Uterus (tissue), 4 donors: ENCODE measurements around the gene NLGN2. TPM values are rescaled to one million over a fixed set of nuclear protein-coding genes. Genes with fewer than 3 reads are reported as not detected.

Experiments
- DNase-seq, 2 donors: peaks; one replicate each; pipeline ENCODE4 v3.0.0-alpha.2; 2019 to 2020
- H3K27ac ChIP-seq, 2 donors: fragments of 200-600 bp; sonication (generic); 1 replicate in 1 of 2; 2 replicates in 1 of 2; pipeline ENCODE4 v1.5.1; 2016 to 2018
- H3K27me3 ChIP-seq, 2 donors: fragments of 200-600 bp; sonication (generic); one replicate each; pipeline ENCODE4 v1.5.1; 2018 to 2019; ENCODE audit warnings: control low read depth in 1 of 2
- H3K36me3 ChIP-seq, 2 donors: fragments of 200-600 bp; sonication (generic); one replicate each; pipeline ENCODE4 v1.5.1; 2019; ENCODE audit warnings: control low read depth in 1 of 2
- H3K4me1 ChIP-seq, 2 donors: fragments of 200-600 bp; sonication (generic); one replicate each; pipeline ENCODE4 v1.5.1; 2018 to 2019; ENCODE audit warnings: control low read depth in 1 of 2
- H3K4me3 ChIP-seq, 2 donors: fragments of 200-600 bp; sonication (generic); 1 replicate in 1 of 2; 2 replicates in 1 of 2; pipeline ENCODE4 v1.5.1; 2018 to 2019; ENCODE audit warnings: mild to moderate bottlenecking in 1 of 2
- H3K9me3 ChIP-seq, 2 donors: fragments of 200-600 bp; sonication (generic); one replicate each; pipeline ENCODE4 v1.5.1; 2019; ENCODE audit warnings: control low read depth in 1 of 2
- POLR2A ChIP-seq, 2 donors: fragments of 450-650 bp; IDR thresholded peaks; one replicate each; pipeline ENCODE4 v1.6.1; 2016; ENCODE audit warnings: antibody characterized with exemption in 2 of 2, mild to moderate bottlenecking in 1 of 2, moderate library complexity in 1 of 2
- intact Hi-C: fragments of 100-400 bp; cut with DNase I; formaldehyde crosslinking; loops from one replicate; pipeline ENCODE4 v1.15.1; 2023; ENCODE audit warnings: low total_unique reads
- total RNA-seq, 4 donors: library from RNA; depleted of rRNA in 3 of 4; stranded (reverse); fragments of >200 nt in 3 of 4; gene quantifications; one replicate each; pipeline versions ENCODE4 v1.1.0 to v1.2.4, GENCODE V29; 2014 to 2023
- TF ChIP-seq, protein P1 (sequence below), 4 experiments: fragments of 200-600 bp in 2 of 4; fragments of 450-650 bp in 2 of 4; sonication (generic) in 2 of 4; IDR thresholded peaks; one replicate each; pipeline ENCODE4 v1.5.1; 2016 to 2019; ENCODE audit warnings: antibody characterized with exemption in 4 of 4, mild to moderate bottlenecking in 2 of 4, moderate library complexity in 1 of 4
- donor health status: DM: yes; HTN: yes; CAD: no.

The NLGN2 gene
- total RNA-seq, 4 donors from 2014 or later: 14.2 to 81.9 (median 19.7) TPM

DNA sequence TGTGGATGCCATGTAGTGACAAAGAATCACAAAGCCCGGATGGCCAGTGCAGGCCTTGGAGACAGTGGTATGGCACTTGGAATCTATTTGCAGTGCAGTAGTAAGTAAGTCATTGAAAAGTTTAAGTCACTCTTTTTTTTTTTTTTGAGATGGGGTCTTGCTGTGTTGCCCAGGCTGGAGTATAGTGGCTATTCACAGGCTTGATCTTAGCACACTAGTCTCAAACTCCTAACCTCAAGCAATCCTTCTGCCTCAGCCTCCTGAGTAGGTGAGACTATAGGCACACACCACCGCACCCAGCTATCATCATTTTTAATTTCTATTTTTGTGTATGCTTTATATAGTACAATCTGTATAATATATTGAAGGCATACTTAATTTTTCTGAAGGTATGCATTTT is 9.0 kb upstream of the NLGN2 start:
- no peak for TF ChIP-seq POLR2A (IDR thresholded peaks at IDR 0.05)
- TF ChIP-seq, protein P1, sequence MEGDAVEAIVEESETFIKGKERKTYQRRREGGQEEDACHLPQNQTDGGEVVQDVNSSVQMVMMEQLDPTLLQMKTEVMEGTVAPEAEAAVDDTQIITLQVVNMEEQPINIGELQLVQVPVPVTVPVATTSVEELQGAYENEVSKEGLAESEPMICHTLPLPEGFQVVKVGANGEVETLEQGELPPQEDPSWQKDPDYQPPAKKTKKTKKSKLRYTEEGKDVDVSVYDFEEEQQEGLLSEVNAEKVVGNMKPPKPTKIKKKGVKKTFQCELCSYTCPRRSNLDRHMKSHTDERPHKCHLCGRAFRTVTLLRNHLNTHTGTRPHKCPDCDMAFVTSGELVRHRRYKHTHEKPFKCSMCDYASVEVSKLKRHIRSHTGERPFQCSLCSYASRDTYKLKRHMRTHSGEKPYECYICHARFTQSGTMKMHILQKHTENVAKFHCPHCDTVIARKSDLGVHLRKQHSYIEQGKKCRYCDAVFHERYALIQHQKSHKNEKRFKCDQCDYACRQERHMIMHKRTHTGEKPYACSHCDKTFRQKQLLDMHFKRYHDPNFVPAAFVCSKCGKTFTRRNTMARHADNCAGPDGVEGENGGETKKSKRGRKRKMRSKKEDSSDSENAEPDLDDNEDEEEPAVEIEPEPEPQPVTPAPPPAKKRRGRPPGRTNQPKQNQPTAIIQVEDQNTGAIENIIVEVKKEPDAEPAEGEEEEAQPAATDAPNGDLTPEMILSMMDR (IDR thresholded peaks at IDR 0.05): no peak
- Histone ChIP-seq H3K4me1 (peaks cover 0 to 7% of the 10 kb centered on the region in 2 donors), H3K4me3 (no peak overlapping the region), H3K27ac (no peak overlapping the region), H3K36me3 (no peaks in the 10 kb centered on the region), H3K27me3 (no peaks in the 10 kb centered on the region), H3K9me3 (no peaks in the 10 kb centered on the region)
- intact Hi-C loops: no loop called here
- DNase-seq: no peak

DNA sequence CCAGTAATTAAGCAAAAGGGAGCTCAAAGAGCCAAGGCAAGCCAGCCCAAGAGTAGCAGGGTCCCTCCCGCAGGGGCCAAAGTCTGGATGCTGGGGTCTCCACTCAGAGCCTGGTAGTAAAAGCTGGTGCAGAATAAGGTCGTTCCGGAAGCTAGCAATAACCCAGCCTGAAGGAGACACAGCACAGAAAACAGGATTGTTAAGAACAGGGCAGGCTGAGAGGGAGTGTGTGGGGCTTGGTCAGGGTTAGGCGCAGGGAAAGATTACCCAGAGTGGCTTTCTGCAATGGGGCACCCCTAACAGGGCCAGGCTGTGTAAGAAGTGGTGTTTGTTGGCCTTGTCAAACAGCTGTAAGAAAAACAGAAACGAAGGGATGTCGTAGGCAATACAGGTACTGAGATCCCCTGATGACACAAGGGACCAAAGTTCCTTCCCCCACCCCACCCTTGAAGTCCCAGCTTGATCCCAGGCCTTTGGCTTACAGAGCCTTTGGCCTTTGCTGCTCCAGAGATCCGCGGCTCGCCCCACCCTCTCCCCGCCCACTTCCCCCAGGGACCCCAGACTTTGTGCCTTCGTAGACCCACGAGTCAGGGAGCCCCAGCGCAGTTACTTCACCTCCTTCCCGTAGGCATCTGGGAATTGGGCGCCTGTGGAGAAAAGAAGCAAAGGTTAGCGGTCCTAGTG is 4.5 kb upstream of the NLGN2 start:
- TF ChIP-seq, protein P1 (IDR thresholded peaks at IDR 0.05): no peak
- no peak for TF ChIP-seq POLR2A (IDR thresholded peaks at IDR 0.05)
- Histone ChIP-seq H3K4me3 (peak overlapping the region; percentile 54 to 73), H3K4me1 (peaks cover 0 to 5% of the 10 kb centered on the region in 2 donors), H3K36me3 (no peaks in the 10 kb centered on the region), H3K27ac (peak overlapping the region; percentile 93 to 94), H3K9me3 (no peaks in the 10 kb centered on the region), H3K27me3 (no peaks in the 10 kb centered on the region)
- DNase-seq: peak; percentile 67 to 71
- intact Hi-C loops: no loop called here

DNA sequence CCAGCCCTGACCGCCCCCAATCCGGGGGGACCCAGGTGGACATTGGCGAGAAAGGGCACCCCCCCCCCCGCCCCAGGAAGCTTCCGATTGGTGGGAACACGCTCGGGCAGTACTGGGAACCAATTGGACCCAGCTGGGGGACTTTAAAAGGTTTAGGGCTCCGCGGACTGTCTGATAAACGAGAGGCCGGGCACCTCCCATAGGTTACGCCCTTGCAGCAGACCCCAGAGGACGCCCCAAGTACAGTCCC is 4.0 kb upstream of the NLGN2 start:
- Histone ChIP-seq H3K9me3 (no peaks in the 10 kb centered on the region), H3K4me3 (peak overlapping the region; percentile 54 to 73), H3K27ac (peak overlapping the region; percentile 93 to 94), H3K4me1 (peaks cover 0 to 5% of the 10 kb centered on the region in 2 donors), H3K36me3 (no peaks in the 10 kb centered on the region), H3K27me3 (no peaks in the 10 kb centered on the region)
- intact Hi-C loops: no loop called here
- no peak for TF ChIP-seq POLR2A (IDR thresholded peaks at IDR 0.05)
- TF ChIP-seq, protein P1 (IDR thresholded peaks at IDR 0.05): no peak
- DNase-seq: no peak

DNA sequence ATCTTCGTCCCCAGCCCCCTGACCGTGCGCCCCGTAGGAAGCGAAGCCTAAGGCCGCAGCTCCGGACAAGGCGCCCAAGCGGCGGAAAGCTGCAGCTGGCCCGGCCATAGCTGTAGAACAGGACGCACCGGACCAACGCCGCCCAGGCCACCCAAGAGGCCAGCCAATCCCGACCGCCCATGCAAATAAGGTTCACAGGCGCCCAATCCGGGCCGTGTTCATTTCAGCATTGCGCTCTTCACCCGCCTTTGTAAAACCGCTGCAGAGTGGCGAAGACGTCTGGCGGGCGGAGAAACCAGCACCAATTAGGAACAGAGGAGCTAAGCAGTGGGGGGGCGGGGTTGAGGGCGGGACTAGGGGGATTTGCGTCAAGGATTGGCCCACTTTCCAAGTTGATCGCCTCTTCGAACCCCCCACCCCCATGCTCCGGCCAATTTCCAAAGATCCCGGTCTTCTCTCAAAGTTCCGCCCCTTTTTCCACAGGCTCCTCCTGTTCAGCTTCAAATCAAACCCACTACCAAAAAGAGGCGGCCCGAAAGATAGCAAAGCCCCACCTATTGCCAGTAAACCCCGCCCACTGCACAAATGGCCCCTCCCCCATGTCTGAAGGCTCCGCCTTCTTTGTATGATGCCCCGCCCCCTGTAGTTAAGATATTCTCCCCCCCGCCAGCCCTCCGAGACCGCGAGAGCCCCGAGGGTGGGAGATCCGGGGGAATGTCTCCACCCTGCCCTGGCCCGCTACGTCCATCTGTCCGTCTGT is 3.5 kb upstream of the NLGN2 start, which contains the start of gene TMEM256:
Gene TMEM256 (minus strand): TSS at position 121 of the 760 bp plus-strand sequence. CDS start 13 bp downstream, at position 108.
- intact Hi-C loops: no loop called here
- Histone ChIP-seq H3K27me3 (no peaks in the 10 kb centered on the region), H3K36me3 (no peaks in the 10 kb centered on the region), H3K4me3 (peak within 1 kb of the TSS; percentile 54 to 73), H3K9me3 (no peaks in the 10 kb centered on the region), H3K4me1 (peaks cover 0 to 5% of the 10 kb centered on the region in 2 donors), H3K27ac (peak within 1 kb of the TSS; percentile 93 to 94)
- TF ChIP-seq, protein P1 (IDR thresholded peaks at IDR 0.05): peak in 2 of 4 experiments; percentile 45 to 46
- peak; percentile 96 to 99 for TF ChIP-seq POLR2A (IDR thresholded peaks at IDR 0.05)
- DNase-seq: peak; percentile 98 to 99

DNA sequence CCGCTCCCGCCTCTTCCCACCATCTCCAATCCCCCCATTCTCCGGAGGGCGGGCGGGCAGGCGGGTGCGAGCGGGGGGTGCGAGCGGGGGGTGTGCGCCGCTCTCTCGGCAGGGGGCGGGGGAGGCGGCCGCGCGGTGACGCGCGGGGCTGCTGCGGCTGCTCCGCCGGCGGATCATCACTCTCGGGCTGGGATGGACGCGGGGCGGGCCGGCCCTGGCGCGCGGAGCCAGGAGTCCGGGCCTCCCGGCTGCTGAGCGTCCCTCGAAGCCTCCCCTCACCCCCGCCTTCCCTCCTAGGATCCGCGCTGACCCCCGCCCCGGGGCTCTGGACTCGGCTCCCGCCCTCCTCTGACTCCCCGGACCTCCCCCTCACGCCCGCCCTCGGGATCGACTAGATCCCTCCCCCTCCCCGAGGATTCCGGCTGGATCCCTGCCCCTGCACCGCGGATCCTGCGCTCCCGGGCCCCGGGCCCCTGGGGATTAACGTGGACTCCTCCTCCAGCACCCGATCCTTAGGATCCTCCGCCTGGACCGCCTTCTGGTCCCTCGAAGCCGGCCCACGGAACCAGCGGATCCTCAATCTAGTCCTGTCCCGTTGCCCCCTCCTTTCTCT is 2.8 kb upstream of the NLGN2 start:
- Histone ChIP-seq H3K4me1 (peaks cover 0 to 5% of the 10 kb centered on the region in 2 donors), H3K27me3 (no peaks in the 10 kb centered on the region), H3K9me3 (no peaks in the 10 kb centered on the region), H3K27ac (peak overlapping the region; percentile 93 to 94), H3K36me3 (no peaks in the 10 kb centered on the region), H3K4me3 (peak overlapping the region; percentile 54 to 73)
- DNase-seq: peak in 1 of 2 donors; percentile 75
- TF ChIP-seq, protein P1 (IDR thresholded peaks at IDR 0.05): peak in 1 of 4 experiments; percentile 11
- TF ChIP-seq POLR2A (IDR thresholded peaks at IDR 0.05): peak in 1 of 2 donors; percentile 89
- intact Hi-C loops: no loop called here
